Left ventricle myocardium superior (tissue), 1 donor: ENCODE results near the gene NHSL2. TPM values are rescaled to one million over a fixed set of nuclear protein-coding genes. Genes with fewer than 3 reads are reported as not detected.
A peak's percentile ranks its signal among the peaks of the same experiment; 100 is the strongest.

Source experiments
- ATAC-seq: fragments of 200-7000 bp; cut with Tn5 transposase; one replicate; pipeline ENCODE4 v1.9.1; 2020; ENCODE audit warnings: mild to moderate bottlenecking, moderate library complexity
- DNase-seq: peaks from one replicate; pipeline ENCODE4 v3.0.0-alpha.2; 2020
- intact Hi-C: fragments of 100-400 bp; cut with micrococcal nuclease; formaldehyde crosslinking; loops from one replicate; pipeline ENCODE4 v1.11.0; 2022
- total RNA-seq: library from RNA; stranded (reverse); fragmentation: NEBNext Ultra II Directional; extraction: Animal tissue kit (Norgen Biotek cat#: 25700); gene quantifications from one replicate; pipeline ENCODE4 v1.2.1, GENCODE V29; 2021
- donor health status: DM: no; HTN: yes; CAD: no; lungs with severe emphysema.

Gene NHSL2
- total RNA-seq, 1 donor from 2014 or later: 3.7 TPM

DNA sequence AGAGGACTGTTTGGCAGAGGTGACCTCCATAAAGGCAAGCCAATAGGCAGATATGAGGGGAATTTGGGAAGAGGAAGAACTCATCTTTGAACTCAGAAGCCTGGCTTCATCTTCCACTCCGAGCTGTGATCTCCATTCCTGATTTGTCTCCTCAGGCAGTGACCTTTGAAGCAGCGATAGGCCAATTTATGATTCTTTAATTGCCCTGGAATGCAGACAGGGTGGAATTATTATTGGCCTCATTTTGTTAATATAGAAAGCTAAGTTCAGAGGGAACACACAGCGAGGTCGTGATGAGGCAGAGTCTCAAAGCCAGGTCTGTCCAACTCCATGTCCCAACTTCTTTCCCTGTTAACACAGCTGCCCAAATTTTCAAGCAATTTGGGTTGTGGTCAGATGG lies 204.2 kb downstream of the NHSL2 start:
- ATAC-seq: no peak
- intact Hi-C loops: no loop called here
- DNase-seq: no peak

- intact Hi-C loops: no loop called here
- no peak for ATAC-seq
- DNase-seq: no peak
Observed at GRCh38 chrX:72115380-72115779, 204.7 kb downstream of the NHSL2 start.

DNA sequence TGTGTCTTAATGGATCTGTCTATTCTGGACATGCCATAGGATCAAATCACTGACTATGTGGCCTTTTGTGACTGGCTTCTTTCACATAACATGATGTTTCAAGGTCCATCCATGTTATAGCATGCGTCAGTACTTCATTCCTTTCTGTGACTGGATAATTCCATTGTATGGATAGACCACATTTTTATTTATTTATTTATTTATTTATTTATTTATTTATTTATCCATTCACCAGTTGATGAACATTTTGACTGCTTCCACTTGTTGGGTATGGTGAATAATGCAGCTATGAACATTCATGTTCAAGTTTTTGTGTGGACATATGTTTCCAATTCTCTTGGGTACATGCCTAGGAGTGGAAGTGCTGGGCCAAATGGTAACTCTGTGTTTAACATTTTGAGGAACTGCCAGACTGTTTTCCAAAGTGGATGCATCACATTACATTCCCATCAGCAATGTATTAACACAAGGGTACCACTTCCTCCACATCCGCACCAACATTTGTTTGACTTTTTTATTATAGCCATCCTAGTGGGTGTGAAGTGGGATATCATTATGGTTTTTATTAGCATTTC lies 207.1 kb downstream of the NHSL2 start:
- no peak for DNase-seq
- no peak for ATAC-seq
- intact Hi-C loops: no loop called here

- ATAC-seq (peak; percentile 42), DNase-seq (no peak)
- intact Hi-C loops: loop anchor here (10.0 kb wide), 1 partner anchor 96 kb away; no protein-coding TSS in a partner anchor
Observed at GRCh38 chrX:72120837-72121236, 210.2 kb downstream of the NHSL2 start.

GRCh38 chrX:72121383-72121782 lies 210.7 kb downstream of the NHSL2 start:
- ATAC-seq (peak; percentile 82), DNase-seq (peak; percentile 67)
- intact Hi-C loops: loop anchor here (10.0 kb wide), 1 partner anchor 97 kb away; no protein-coding TSS in a partner anchor

DNA sequence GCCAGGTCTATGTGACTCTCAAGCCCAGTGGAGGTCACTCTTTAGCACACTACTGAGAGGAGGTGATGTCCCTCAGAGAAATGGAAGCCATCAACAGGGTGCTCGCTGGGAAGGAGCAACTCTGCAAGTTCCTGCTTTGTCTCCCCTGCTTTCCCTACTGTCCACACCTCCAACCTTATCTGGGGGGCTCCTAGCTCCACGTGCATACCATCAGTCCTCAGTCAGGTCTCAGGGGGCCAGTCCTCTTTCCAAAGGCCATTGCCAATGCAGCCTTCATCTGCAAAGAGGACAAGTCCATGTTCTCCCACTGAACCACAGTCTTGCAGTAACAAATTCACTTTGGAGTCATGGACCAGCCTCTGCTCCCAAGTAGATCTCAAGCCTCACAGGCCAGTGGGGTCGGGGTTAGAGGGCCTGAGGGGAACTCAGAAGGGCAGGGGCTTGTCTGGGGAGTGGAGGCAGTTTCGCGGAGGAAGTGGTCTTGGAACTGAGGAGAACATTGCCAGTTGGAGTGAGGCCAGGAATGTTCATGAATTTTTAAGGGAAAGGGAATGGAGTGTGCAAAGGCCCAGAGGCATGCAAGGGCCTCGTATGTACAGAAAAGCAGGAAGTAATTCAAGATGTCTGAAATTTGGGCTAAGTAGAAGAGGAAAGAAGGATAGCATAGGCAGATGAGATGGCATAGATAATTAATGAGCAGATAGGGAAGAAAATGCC lies 212.1 kb downstream of the NHSL2 start:
- DNase-seq (no peak), ATAC-seq (no peak)
- intact Hi-C loops: loop anchor here (10.0 kb wide), 1 partner anchor 98 kb away; no protein-coding TSS in a partner anchor

GRCh38 chrX:72123471-72124185 lies 213.0 kb downstream of the NHSL2 start:
- intact Hi-C loops: loop anchor here (10.0 kb wide), 1 partner anchor 99 kb away; no protein-coding TSS in a partner anchor
- peak; percentile 59 for DNase-seq
- ATAC-seq: peak; percentile 38

GRCh38 chrX:72124540-72125201 lies 214.0 kb downstream of the NHSL2 start:
- DNase-seq (no peak), ATAC-seq (no peak)
- intact Hi-C loops: loop anchor here (10.0 kb wide), 1 partner anchor 100 kb away; no protein-coding TSS in a partner anchor

- ATAC-seq (no peak), DNase-seq (no peak)
- intact Hi-C loops: loop anchor here (10.0 kb wide), 1 partner anchor 101 kb away; no protein-coding TSS in a partner anchor
Observed at GRCh38 chrX:72125331-72126047, 214.8 kb downstream of the NHSL2 start.

- intact Hi-C loops: loop anchor here (10.0 kb wide), 1 partner anchor 101 kb away; no protein-coding TSS in a partner anchor
- DNase-seq: no peak
- ATAC-seq: peak; percentile 14
Observed at GRCh38 chrX:72126048-72126415, 215.4 kb downstream of the NHSL2 start.

- ATAC-seq (peak; percentile 87), DNase-seq (peak; percentile 85)
- intact Hi-C loops: loop anchor here (10.0 kb wide), 1 partner anchor 102 kb away; no protein-coding TSS in a partner anchor
Observed at GRCh38 chrX:72126539-72127140, 216.0 kb downstream of the NHSL2 start.

DNA sequence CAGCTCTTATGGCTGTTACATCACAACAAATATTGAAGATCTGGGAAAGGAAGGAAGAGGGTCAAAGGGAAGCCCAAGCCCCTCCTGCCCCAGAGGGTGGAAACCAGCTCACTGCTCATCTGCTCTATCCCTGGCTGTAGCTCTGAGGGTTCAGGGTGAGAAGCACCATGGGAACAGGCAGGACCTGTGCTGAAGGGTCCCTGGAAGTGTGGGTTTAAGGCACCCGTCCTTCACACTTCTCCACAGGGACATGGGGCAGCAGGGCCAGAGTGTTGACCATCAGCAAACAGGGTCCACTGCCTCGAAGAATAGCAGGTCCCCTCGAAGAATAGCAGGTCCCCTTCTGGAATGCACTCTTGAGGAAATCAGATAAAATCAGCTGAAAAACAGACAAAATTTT lies 216.7 kb downstream of the NHSL2 start:
- intact Hi-C loops: loop anchor here (10.0 kb wide), 1 partner anchor 103 kb away; no protein-coding TSS in a partner anchor
- DNase-seq (no peak), ATAC-seq (no peak)

DNA sequence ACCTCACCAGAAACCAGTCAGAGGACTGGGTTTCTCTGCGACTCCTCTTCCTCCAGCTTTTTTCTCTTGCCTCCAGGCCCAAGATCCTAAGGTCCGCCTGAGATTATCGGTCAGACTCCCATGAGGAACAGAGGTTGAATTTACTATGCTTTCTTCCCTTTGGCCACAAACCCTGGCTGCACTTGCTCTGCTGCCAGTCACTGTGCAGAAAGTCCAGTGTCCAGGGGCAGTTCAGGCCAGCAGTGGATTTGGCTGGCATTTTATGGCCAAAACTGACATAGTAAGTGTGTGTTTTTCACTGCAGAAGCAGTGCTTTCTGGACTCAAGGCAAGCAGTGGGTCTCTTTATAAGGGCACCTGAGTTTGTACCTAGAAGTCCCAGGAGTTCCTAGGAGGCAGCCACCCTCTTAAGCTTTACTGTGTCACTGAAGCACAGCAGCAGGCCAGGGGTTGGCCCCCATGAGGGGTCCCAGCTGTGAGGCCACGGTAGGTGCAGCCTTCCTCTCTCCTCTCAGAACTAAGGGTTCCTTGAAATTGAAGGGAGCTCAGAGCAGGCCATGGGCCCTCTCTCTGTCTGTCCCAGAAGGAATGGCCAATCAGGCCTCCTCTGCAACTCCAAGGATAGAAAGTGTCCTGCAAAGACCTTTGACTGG lies 217.7 kb downstream of the NHSL2 start:
- no peak for ATAC-seq
- no peak for DNase-seq
- intact Hi-C loops: loop anchor here (10.0 kb wide), 1 partner anchor 104 kb away; no protein-coding TSS in a partner anchor

DNA sequence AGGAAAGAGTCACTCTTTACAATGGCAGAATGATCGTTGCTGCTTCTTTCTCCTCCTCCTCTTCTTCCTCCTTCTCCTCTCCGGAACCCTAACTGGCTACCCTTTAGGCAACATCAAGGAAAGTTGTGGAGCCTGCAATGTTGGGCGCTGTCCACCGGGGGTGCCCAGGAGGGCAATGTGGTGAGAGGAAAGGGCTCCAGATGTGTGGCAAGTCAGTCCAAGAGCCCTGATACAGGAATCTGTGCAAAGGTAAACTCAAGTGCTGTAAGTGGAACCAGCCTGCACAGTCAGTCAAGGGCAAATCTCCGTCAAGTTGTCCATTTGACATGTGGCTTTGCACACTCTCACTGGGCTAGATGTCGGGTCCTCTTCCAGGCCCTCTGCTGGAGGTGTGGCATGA lies 218.2 kb downstream of the NHSL2 start:
- ATAC-seq: no peak
- DNase-seq: no peak
- intact Hi-C loops: loop anchor here (10.0 kb wide), 1 partner anchor 104 kb away; no protein-coding TSS in a partner anchor

GRCh38 chrX:72129661-72130060 lies 219.0 kb downstream of the NHSL2 start:
- intact Hi-C loops: loop anchor here (10.0 kb wide), 1 partner anchor 105 kb away; no protein-coding TSS in a partner anchor
- DNase-seq: no peak
- no peak for ATAC-seq

DNA sequence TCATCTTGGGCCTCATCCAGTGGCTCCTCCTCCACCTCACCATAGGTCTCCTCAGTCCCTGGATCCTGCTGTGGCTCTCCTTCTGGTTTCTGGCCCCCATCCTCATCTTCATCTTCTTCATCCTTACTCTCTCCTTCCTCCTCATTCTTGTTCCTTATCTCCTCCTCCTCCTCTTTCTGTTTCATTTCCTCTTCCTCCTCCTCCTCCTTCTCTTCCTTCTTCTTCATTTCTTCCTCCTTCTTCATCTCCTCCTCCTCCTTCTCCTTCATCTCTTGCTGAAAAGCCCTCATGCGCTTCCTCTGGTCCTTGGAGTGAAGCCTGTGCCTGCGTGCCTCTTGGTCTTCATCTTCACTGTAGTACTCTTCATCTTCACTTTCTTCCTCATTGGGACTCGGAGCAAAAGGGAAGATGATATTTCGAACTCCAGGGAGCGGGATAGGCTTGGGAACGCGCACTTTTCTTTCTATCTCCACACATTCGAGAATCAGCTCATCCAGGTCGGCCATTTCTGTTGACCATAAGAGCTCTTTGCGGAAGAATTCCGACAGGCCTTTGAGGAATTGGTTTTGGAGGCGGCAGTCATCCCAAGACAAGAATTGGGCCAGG lies 219.6 kb downstream of the NHSL2 start:
- ATAC-seq (no peak), DNase-seq (no peak)
- intact Hi-C loops: no loop called here

DNA sequence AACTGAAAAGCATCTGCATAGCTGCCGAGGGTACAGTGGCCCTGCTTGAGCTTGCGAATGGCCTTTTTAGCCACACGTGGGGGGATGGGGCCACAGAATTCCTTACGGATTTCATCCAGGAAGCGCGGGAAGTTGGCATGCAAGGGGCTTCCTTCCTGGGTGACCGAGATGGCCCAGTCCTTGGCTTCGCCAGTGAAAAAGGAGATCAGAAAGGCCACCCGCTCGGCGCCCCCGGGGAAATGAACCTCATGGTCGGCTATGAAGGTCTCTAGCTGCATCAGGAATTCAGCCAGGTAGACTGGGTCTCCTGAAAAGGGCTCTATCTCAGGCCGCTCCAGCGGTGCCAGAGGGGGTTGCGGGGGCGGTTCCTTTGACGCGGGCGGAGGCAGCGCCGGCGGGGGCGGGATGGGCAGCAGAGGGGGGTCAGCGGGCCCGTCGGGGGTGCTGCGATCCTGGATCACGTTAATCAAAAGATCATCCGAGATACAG lies 220.2 kb downstream of the NHSL2 start:
- DNase-seq: peak; percentile 29
- ATAC-seq: no peak
- intact Hi-C loops: no loop called here
